ENCODE data around the gene TSHZ1.

Gene TSHZ1

DNA sequence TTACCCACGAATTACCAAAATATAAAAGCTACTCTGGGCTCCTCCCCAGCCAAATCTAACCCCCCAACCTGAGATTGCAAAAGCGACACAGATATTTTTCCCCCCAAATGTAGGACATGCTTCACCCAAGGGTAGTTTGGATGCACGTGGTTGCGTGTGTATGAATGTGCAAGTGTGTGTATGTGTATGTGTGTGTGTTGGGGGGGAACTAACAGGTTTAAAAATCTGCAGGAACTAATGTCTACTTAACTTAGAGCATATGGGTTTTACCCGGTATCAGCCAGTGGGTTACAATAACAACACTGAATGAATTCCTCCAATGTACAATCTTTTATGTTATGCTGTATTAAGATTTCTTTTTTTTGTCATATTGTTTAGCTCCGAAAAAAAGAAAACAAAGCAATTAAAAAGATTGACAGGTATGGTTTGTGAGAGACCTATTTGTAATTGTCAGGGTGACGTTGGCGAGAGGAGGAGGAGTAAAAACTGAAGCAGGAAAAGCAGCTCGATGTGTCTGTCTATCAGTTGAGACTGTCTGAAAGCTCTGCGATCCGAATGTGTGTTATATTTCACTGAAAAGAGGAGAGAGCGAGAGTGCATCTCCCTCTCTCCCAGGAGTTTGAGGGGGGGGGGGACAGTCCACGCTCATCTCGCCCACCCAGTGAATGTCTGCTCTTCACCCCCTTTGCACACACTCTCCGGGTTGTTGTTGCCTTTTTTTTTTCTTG, at the start of gene TSHZ1:
Gene TSHZ1 (plus strand): TSS at position 524 of the 728 bp plus-strand sequence. CDS start 1,080 bp downstream, outside the sequence.
- no peak for FAIRE-seq

DNA sequence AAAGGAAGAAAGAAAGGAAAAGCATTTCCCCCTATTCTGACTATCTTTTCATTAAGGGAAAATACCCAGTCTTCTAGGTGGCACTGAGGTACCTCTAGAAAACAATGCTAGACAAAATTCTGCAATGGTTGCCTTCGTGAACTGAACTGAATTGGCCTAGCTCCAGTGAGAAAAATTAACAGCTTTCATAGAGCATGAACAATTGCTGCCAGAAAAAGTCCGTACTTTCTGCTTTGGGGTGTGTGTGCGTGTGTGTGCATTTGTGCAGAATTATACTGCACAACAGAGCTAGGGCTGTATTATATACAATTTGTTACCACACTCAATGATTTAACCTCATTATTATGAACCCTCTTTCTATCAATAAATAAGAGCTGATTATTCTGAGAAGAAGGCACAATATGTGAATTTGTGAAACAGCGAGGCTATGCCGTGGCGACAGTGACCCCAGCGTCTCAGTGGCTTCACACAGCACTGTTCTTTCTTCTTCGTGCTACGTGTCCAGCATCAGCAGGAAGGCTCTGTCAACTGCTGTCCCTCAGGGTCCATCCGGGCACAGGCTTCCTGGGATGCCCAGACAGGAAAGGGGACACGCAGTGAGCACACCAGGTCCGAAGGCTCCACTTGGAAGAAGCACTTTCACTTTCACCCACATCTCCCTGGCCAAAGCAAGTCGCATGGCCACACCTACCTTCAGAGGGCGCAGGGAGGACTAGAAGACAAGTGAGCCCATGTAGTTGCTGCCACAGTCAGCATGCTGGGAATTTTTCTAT, 49.2 kb upstream of the TSHZ1 start:
- no peak for FAIRE-seq

DNA sequence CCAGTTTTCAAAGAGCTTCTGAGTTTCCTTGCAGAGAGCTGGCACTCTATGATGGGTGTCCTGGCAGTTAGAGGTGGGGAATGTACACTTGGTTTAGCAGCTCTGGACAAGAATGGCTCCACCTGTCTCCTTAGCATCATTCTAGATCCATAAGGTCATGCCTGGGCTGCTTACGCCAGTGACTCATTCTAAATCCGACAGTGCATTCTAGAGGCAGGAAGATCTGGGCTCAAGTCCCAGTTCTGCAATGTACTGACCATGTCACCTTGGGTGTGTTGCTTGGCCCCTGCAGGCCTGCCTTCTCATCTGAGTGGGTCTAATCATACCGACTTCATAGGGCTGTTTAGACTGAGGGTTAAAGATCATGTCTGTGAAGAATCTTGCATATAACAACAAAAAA, 48.1 kb upstream of the TSHZ1 start:
- no peak for FAIRE-seq

- FAIRE-seq, result no peak
Observed at GRCh38 chr18:75162978-75163377, 47.6 kb upstream of the TSHZ1 start.

DNA sequence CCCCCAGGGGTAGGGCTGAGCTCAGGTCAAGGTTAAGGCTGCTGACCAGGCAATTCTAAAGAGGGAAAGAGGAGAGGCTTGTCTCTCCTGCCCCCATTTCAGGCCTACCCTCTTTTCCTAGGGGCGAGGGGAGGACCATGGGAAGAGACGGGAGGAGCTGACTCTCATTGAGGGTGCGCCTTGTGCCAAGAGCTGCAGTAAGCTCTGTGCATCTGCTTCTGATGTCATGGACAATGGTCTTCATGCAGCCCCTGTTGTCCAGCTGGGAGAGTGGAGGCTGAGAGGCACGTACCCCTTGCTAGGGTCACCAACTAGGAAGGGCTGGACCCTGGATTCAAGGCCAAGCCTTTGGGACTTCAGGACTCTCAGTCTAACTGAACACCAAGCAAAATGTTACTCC, 46.9 kb upstream of the TSHZ1 start:
- FAIRE-seq, result no peak

GRCh38 chr18:75164479-75164878, 46.1 kb upstream of the TSHZ1 start:
- no peak for FAIRE-seq

DNA sequence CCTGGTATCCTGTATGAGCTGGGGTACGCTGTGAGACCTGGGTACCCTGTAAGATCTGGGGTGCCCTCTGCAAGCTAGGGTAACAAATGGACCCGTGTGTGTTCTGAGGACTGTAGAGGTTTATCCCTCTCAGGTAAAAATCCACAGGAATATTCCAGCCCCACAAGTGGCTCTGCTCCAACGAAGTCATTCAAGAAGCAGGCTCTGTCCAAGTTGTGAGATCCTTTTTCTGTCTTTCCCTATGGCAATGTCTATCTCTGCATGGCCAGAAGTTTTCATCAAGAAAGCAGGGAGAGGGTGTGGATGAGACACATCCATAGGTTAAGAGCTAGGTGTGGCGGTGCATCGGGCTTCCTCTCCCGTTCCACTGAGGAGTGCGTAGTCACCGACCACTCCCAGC, 44.7 kb upstream of the TSHZ1 start:
- no peak for FAIRE-seq

DNA sequence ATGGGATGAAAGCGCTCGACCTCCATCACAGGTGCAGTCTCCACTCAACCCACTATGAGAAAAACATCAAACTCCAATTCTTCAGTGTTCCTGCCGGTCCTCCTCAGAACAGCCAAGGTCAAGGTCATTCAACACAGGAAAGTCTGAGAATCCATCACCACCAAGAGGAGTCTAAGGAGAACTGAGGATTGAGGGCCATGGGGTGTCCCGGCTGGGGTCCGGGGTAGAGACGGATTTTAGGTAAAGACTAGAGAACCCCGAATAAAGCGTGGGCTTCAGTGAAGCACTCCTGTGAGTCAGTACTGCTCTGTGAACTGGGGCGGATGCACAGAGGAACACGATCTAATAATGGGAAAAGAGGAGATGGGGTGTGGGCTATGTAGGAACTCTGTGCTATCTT, 43.5 kb upstream of the TSHZ1 start:
- FAIRE-seq, result no peak

DNA sequence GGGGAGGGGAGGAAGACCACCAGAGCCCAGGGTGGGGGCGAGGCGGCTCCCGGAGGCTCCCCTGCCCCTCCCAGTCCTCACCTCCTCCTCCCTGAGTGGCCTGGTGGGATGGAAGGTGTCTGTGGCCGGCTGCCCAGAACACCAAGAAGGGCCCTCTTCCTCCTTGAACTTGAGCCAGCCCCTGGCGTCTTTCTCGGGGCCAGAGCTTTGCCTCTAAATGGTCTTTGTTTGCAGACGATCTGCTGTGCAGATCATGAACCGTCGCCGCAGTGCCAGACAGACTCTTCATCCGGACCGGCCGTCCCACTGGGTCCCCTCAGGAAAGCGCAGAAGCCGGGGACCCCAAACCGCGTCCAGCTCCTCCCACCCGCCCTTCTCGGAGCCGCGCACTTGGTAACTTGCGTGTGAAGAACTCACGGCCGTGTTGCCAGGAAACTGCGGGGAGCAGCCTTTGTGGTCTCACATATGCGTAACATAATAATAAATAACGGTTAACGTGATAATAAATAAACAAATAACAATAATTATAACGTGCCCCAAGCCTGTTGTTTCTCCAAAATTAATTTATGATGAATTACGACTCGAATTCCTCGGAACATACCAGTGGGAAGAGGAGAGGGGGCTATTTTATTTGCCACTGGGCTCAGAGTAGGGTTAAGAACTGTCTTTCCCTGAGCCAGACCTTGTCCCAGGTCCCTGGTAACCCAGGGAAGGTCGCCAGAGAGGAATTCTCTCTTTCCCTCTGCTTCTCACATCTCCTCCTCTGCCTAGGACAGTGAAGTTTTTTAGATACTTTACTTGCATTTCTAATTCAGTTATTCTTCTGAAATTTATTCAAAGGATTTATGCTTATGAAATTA, 42.6 kb upstream of the TSHZ1 start:
- no peak for FAIRE-seq

- no peak for FAIRE-seq
Observed at GRCh38 chr18:75168619-75169018, 42.0 kb upstream of the TSHZ1 start.

GRCh38 chr18:75169411-75169810, 41.2 kb upstream of the TSHZ1 start:
- no peak for FAIRE-seq

DNA sequence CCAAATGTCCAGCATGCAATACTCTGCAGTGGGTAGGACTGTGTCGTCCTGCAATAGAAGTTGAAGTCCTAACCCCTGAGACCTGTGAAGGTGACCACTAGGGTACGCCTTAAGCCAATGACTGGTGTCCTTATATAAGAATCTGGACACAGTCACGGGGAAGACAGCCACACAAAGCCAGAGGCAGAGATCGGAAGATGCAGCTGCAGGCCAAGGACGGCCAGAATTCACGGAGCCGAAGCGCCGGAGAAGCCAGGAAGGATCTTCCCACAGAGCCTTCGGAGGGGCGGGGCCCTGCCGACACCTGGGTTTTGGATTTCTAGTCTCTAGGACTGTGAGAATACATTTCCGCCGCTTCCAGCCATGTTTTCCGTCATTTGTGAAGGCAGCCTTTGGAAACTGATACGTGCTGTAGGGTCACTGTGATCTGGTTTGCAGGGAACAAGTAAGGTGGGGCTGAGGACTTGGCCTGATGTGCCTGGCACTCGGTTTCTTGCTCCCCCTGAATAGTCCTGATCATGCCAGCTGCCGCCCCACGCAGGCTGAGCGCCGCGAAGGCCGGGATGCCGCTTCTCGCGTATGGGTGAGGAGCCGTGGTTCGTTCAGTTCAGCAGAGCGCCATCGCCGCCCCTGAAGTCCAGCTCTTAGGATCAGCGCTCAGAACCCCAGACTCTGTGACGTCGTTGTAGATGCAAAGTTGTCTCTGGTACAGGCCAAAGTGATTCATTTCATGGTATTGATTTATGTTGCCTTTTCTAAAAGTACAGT, 40.4 kb upstream of the TSHZ1 start:
- no peak for FAIRE-seq

DNA sequence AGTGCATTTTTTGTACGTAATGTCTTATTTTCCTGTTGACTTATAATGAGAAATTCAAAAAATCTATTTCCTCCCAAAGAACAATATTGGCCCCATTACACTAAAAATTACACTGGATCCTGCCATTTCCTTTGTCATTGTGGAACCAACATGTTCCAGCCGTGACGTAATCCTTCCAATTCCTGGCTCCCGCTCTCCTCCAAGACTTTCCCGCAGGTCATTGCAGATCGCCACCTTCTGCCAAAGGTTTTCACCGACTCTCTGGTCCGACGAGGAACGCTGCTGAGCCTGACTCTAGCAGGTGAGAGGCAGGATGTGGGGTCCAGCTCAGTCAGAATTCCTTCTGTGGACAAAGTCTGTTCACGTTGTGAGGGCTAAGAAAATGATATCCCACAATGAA, 39.7 kb upstream of the TSHZ1 start:
- FAIRE-seq, result no peak

DNA sequence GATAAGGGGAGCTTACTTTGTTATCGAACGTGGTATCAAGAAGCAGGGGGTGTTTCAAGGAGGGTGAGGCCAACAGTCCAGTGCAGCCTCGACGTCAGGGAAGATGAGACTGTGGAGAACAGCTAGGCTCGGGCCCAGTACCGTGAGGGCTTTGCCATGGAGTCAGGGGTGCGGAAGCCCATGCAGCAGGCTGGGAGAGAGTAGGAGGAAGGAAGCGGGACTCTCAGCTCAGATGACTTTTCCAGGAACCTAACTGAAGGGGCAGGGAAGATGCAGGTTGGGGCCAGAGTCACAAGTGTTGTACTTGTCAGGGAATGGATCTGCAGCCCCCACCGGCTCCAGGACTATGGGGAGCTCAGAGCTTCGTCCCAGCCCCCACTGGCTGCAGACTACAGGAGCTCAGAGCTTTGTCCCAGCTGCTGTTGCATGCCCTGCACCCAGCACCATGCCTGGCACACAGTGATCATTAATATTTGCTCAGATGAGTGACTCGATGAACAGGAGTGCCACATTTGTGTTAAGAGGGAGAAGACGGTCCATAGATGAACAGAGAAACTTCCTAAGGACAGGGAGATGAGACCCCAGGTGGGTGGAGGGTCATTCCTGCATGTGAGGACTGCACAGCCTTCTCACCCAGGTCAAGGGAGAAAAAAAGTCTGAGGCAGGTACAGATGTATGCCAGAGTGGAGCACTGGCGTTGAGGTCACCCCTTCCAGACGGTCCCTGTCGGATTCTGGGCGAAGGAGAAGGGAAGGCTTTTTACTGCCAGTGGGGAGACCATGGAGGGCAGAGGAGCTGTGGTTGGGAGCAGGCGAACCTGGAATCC, 38.1 kb upstream of the TSHZ1 start:
- FAIRE-seq, result no peak

- FAIRE-seq, result no peak
Observed at GRCh38 chr18:75173125-75173432, 37.5 kb upstream of the TSHZ1 start.

- FAIRE-seq, result no peak
Observed at GRCh38 chr18:75173738-75174137, 36.9 kb upstream of the TSHZ1 start.

GRCh38 chr18:75176849-75177248, 33.7 kb upstream of the TSHZ1 start:
- no peak for FAIRE-seq

- no peak for FAIRE-seq
Observed at GRCh38 chr18:75178376-75178775, 32.2 kb upstream of the TSHZ1 start.

GRCh38 chr18:75179819-75180600, 30.6 kb upstream of the TSHZ1 start:
- no peak for FAIRE-seq

- no peak for FAIRE-seq
Observed at GRCh38 chr18:75183524-75183923, 27.1 kb upstream of the TSHZ1 start.

DNA sequence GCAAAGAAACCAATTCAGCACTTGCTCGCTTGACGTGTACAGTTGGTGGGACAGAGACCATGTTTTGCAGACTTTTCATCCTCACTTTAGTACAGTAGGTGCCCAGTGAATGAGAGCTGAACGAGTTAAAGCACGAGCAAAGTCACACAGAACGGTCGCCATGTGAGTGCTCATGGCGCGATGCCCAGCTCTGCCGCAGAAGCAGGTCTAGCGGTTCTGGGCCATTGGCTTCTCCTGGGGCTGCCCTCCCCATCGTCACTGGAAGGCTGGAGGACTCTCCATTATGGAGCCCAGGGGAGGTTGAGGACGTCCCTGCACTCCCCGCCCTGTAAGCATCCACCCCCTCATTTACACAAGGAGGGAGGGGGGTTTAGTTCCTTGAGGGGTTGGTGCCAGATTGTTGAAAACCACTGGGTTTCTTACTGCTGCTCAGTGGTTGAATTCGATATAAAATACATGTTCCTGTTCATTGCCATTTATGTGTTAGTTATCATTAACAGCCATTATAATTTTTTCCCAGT, 26.6 kb upstream of the TSHZ1 start:
- FAIRE-seq, result no peak
